Ovary (tissue), 9 donors: ENCODE measurements around the gene VPS41. TPM values are rescaled to one million over a fixed set of nuclear protein-coding genes. Genes with fewer than 3 reads are reported as not detected.

Experiments
- DNase-seq, 5 donors: peaks; one replicate each; pipeline ENCODE4 v3.0.0-alpha.2; 2019 to 2020
- H3K27ac ChIP-seq, 2 donors: fragments of 200-600 bp; one replicate each; pipeline versions ENCODE4 v1.5.1 to v1.8.0; 2019 to 2022
- H3K27me3 ChIP-seq: fragments of 200-600 bp; one replicate; pipeline ENCODE4 v1.8.0; 2022
- H3K36me3 ChIP-seq: fragments of 200-600 bp; sonication (generic); one replicate; pipeline ENCODE4 v1.5.1; 2019
- H3K4me1 ChIP-seq: one replicate; pipeline ENCODE4 v1.8.1; 2013; ENCODE audit warnings: mild to moderate bottlenecking, moderate library complexity; ENCODE audit not compliant: insufficient read depth
- H3K4me3 ChIP-seq: fragments of 200-600 bp; sonication (generic); one replicate; pipeline ENCODE4 v1.5.1; 2017
- H3K9me3 ChIP-seq, 2 donors: fragments of 200-600 bp in 1 of 2; sonication (generic) in 1 of 2; one replicate each; pipeline versions ENCODE4 v1.5.1 to v1.8.1; 2013 to 2019; ENCODE audit warnings: mild to moderate bottlenecking in 1 of 2, moderate library complexity in 1 of 2
- EP300 ChIP-seq: sonication (generic); formaldehyde crosslinking; IDR thresholded peaks from one replicate; pipeline ENCODE4 v1.6.1; 2017; ENCODE audit warnings: antibody characterized with exemption
- POLR2A ChIP-seq: fragments of 450-650 bp; IDR thresholded peaks from one replicate; pipeline ENCODE4 v1.6.1; 2017; ENCODE audit warnings: antibody characterized with exemption, mild to moderate bottlenecking, moderate library complexity
- WGBS, 3 donors: extraction: QIAGEN DNeasy Blood & Tissue Kit in 1 of 3; methylation state at CpG; one replicate each; pipeline versions ENCODE4 v1.1.5 to v1.1.7; 2013 to 2017; 5-methylcytosine and 5-hydroxymethylcytosine counted together
- intact Hi-C, 4 donors: fragments of 100-400 bp; cut with DNase I; formaldehyde crosslinking; loops; one replicate each; pipeline versions ENCODE4 v1.11.0 to v1.15.1; 2022 to 2023
- polyA plus RNA-seq, 2 donors: library from polyadenylated mRNA; stranded (reverse); fragments of 200-250 nt in 1 of 2; fragments of 350-450 nt in 1 of 2; fragmentation: Illumina TruSeq in 1 of 2; extraction: RNeasy Lipid Tissue Mini Kit (QIAGEN cat#74804) in 1 of 2; gene quantifications; one replicate each; pipeline ENCODE4 v1.2.3, GENCODE V29; 2013 to 2014
- total RNA-seq, 7 donors: library from RNA; depleted of rRNA in 2 of 7; stranded (reverse); fragments of >200 nt in 2 of 7; fragmentation: NEBNext Ultra II Directional in 3 of 7; extraction: Animal tissue kit (Norgen Biotek cat#: 25700) in 3 of 7; gene quantifications; one replicate each; pipeline versions ENCODE4 v1.1.0 to v1.2.4, GENCODE V29; 2016 to 2023
- TF ChIP-seq, protein P1 (sequence below), 3 donors: fragments of 450-650 bp in 2 of 3; fragments of 200-600 bp in 1 of 3; IDR thresholded peaks; one replicate each; pipeline versions ENCODE4 v1.5.1 to v1.8.0; 2016 to 2022; ENCODE audit warnings: antibody characterized with exemption in 3 of 3, mild to moderate bottlenecking in 1 of 3
- donor health status: DM: no; HTN: no; CAD: no; lungs with moderate emphysema.
- donor health status: DM: no; HTN: no; CAD: no.
- donor health status: Bipolar disorder and iron deficiency.
- donor health status: DM: yes; HTN: yes; CAD: no.
- donor health status: DM: no; HTN: no; CAD: no.
- donor health status: DM: yes; HTN: yes; CAD: no.

Gene VPS41
- total and polyA plus RNA-seq, 9 donors = 17.3 to 77.0 (median 57.2) TPM

DNA sequence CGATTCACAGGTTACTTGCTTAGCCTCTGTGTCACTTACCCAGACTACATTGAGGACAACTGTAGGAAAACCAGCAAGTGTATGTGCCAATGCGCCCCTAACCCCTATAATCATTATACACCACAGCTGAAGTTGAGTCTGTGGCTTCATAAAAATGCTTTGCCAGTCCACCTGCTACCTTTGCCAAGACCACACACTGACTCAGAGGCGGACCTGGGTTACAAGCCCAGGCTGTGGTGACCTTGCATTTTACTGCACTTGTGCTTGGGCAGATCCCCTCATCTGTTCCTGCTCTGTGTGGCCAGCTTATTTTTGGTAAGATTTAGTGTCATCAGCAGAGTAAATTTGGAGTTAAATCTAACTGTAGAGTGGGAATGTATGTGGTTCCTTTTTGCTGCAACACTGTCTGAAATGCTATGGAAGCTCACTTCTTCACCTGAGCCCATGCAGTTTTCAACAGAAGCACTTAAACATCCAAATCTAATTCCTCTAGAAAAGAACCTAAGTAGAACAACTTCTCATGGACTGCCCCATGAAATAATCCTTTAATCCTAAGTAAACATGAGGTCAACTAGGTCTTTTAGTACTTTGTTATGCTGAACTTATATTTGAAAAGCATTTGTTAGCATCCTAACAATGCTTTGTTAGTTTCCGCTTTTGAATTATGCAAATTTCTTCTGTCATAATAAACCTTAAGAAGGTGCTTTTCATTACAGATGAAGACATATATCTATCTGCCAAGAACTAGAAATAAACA, 181.6 kb downstream of the VPS41 start:
- no peak for DNase-seq
- H3K4me1 ChIP-seq = no peaks in the 10 kb centered on the region
- 83 to 85% (median 85%) methylated on average over 4 of the region's 4 CpGs for WGBS, 3 donors
- TF ChIP-seq, protein P1, sequence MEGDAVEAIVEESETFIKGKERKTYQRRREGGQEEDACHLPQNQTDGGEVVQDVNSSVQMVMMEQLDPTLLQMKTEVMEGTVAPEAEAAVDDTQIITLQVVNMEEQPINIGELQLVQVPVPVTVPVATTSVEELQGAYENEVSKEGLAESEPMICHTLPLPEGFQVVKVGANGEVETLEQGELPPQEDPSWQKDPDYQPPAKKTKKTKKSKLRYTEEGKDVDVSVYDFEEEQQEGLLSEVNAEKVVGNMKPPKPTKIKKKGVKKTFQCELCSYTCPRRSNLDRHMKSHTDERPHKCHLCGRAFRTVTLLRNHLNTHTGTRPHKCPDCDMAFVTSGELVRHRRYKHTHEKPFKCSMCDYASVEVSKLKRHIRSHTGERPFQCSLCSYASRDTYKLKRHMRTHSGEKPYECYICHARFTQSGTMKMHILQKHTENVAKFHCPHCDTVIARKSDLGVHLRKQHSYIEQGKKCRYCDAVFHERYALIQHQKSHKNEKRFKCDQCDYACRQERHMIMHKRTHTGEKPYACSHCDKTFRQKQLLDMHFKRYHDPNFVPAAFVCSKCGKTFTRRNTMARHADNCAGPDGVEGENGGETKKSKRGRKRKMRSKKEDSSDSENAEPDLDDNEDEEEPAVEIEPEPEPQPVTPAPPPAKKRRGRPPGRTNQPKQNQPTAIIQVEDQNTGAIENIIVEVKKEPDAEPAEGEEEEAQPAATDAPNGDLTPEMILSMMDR (IDR thresholded peaks at IDR 0.05) = no peak
- no peak for TF ChIP-seq POLR2A
- no peak for TF ChIP-seq EP300
- no peaks in the 10 kb centered on the region for H3K9me3 ChIP-seq
- no peak overlapping the region for H3K4me3 ChIP-seq
- intact Hi-C loops = no loop called here
- no peak overlapping the region for H3K27ac ChIP-seq
- no peaks in the 10 kb centered on the region for H3K27me3 ChIP-seq
- no peaks in the 10 kb centered on the region for H3K36me3 ChIP-seq

DNA sequence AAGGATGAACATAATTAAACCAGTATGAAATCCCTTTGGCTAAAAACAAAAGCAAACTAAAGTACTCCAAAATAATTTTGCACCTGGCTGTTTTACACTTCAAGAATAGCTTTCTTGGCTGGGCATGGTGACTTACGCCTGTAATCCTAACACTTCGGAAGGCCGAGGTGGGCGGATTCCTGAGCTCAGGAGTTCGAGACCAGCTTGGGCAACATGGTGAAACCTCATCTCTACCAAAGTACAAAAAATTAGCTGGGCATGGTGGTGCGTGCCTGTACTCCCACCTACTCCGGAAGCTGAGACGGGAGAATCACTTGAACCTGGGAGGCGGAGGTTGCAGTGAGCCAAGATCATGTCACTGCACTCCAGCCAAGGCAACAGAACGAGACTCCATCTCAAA, 185.7 kb downstream of the VPS41 start:
- 84 to 91% (median 87%) methylated on average over 10 of the region's 10 CpGs for WGBS, 3 donors
- H3K36me3 ChIP-seq = no peaks in the 10 kb centered on the region
- TF ChIP-seq EP300 (no peak), POLR2A (no peak)
- TF ChIP-seq, protein P1 (IDR thresholded peaks at IDR 0.05) = no peak
- no peak for DNase-seq
- H3K9me3 ChIP-seq = no peaks in the 10 kb centered on the region
- intact Hi-C loops = no loop called here
- H3K27ac ChIP-seq = no peak overlapping the region
- H3K4me1 ChIP-seq = no peaks in the 10 kb centered on the region
- H3K27me3 ChIP-seq = no peaks in the 10 kb centered on the region
- no peak overlapping the region for H3K4me3 ChIP-seq

DNA sequence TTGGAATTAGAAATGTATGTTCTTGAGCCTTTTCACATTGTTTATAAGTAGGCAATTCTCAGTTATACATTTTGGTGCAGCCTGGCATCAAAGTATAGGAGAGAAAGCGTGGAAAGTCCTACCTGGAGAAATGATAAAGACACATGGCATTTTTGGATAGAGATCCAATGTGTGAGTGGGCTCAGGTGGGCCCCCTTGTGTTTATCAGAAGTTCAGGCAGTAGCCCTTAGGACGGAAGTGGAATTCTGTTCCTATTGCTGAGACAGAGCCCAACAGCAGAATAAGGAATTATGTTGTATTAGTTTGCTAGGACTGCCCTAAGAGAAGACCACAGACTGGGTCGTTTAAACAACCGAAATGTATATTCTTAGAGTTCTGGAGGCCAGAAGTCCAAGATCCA, 192.6 kb downstream of the VPS41 start:
- Histone ChIP-seq H3K27me3 (no peaks in the 10 kb centered on the region), H3K9me3 (no peaks in the 10 kb centered on the region), H3K27ac (no peak overlapping the region), H3K4me3 (no peak overlapping the region), H3K4me1 (no peaks in the 10 kb centered on the region), H3K36me3 (no peaks in the 10 kb centered on the region)
- WGBS, 3 donors = 84 to 88% (median 84%) methylated on average over 4 of the region's 4 CpGs
- no peak for DNase-seq
- TF ChIP-seq EP300 = no peak
- TF ChIP-seq, protein P1 (IDR thresholded peaks at IDR 0.05) = no peak
- no peak for TF ChIP-seq POLR2A
- intact Hi-C loops = no loop called here

DNA sequence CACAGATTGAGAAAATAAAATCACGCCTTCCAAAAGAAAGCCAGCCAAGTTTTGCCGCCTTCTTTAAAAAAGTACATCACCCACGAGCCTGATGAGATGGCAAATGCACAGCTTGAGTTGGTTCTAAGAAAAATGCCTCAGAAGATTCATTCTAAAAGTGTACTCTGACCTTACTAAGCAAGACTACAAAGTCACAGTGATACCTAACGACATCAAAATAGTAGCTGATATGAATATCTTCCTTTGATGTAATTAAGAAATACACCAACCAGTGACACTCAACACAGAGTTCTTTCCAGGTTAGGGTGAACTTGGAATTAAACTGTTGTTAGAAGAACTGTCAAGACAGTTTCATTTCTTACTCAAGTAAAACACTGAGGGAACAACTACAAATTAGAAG, 199.9 kb downstream of the VPS41 start:
- Histone ChIP-seq H3K27ac (no peak overlapping the region), H3K27me3 (no peaks in the 10 kb centered on the region), H3K4me1 (no peaks in the 10 kb centered on the region), H3K9me3 (no peaks in the 10 kb centered on the region), H3K36me3 (no peaks in the 10 kb centered on the region), H3K4me3 (no peak overlapping the region)
- TF ChIP-seq EP300 (no peak), POLR2A (no peak)
- TF ChIP-seq, protein P1 (IDR thresholded peaks at IDR 0.05) = no peak
- no peak for DNase-seq
- 47 to 68% (median 51%) methylated on average over 4 of the region's 4 CpGs for WGBS, 3 donors
- intact Hi-C loops = no loop called here
